ENCODE measurements around the gene DNPH1. TPM values are rescaled to one million over a fixed set of nuclear protein-coding genes. Genes with fewer than 3 reads are reported as not detected.

DNPH1 gene
- total and polyA plus RNA-seq, 9 of the 15 experiments (the other 6 are each of a cell fraction or from before 2014, with no cell fraction given), result 7.3 to 300 (median 68.7) TPM

DNA sequence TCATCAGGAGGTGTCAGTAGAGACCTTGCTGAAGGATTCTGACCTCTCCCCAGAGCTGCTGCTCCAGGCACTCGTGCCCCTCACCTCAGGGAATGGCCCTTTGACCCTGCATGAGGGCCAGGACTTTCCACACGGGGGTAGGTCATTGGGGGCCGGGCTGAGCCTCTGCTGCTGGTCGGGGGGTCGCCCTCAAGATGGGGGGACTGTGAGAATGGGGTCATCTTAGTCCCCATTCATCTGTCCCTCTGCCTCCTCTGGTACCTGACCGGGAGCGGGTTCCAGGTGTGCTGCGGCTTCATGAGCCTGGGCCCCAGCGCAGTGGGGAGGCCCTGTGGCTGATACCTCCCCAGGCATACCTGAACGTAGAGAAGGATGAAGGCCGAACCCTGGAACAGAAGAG, 15.8 kb downstream of the DNPH1 start:
- Histone ChIP-seq H3K4me3 (no peak overlapping the region), H3K9ac (ENCODE audit: insufficient read depth in 1 of 2, low read depth in 2 of 2, low read length in 2 of 2) (peak overlapping the region in 1 of 2 experiments; percentile 21; a peak in 1 of 4 replicates), H3K36me3 (ENCODE audit: control insufficient read depth, insufficient read depth, low read length) (no peaks in the 10 kb centered on the region), H3K9me3 (replicated peaks; ENCODE audit: control insufficient read depth, insufficient read depth, low read depth, low read length) (no peaks in the 10 kb centered on the region), H4K20me1 (replicated peaks; ENCODE audit: control insufficient read depth, insufficient read depth, low read length) (no peaks in the 10 kb centered on the region), H3K79me2 (ENCODE audit: control insufficient read depth, insufficient read depth, low read length) (no peaks in the 10 kb centered on the region), H3K4me1 (replicated peaks in 1 of 2; ENCODE audit: control insufficient read depth in 2 of 2, insufficient read depth in 2 of 2, low read length in 2 of 2) (peaks cover 0 to 8% of the 10 kb centered on the region in 2 experiments; a peak in 2 of 5 replicates), H2AFZ (ENCODE audit: low read depth, low read length) (no peak overlapping the region), H3K27ac (ENCODE audit: extremely low read depth, low read depth, low read length) (no peak overlapping the region), H3K4me2 (ENCODE audit: insufficient read depth, low read length) (no peak overlapping the region), H3K9me1 (ENCODE audit: control insufficient read depth, insufficient read depth, low read length) (no peaks in the 10 kb centered on the region), H3K27me3 (ENCODE audit: control insufficient read depth in 2 of 2, insufficient read depth in 2 of 2, low read length in 2 of 2) (no peaks in the 10 kb centered on the region)
- TF ChIP-seq ZNF655 (CRISPR knock-in tag; IDR thresholded peaks at IDR 0.05), result no peak
- TF ChIP-seq, protein P1, sequence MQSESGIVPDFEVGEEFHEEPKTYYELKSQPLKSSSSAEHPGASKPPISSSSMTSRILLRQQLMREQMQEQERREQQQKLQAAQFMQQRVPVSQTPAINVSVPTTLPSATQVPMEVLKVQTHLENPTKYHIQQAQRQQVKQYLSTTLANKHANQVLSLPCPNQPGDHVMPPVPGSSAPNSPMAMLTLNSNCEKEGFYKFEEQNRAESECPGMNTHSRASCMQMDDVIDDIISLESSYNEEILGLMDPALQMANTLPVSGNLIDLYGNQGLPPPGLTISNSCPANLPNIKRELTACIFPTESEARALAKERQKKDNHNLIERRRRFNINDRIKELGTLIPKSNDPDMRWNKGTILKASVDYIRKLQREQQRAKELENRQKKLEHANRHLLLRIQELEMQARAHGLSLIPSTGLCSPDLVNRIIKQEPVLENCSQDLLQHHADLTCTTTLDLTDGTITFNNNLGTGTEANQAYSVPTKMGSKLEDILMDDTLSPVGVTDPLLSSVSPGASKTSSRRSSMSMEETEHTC (IDR thresholded peaks at IDR 0.05), result no peak
- no peak for TF ChIP-seq ZBTB1 (CRISPR knock-in tag; IDR thresholded peaks at IDR 0.05; ENCODE audit: borderline replicate concordance, low read depth)
- no peak for TF ChIP-seq RAD21 (CRISPR knock-in tag; conservative IDR thresholded peaks at IDR 0.05 in 1 of 2, IDR thresholded peaks at IDR 0.05 in 1 of 2)
- no peak for TF ChIP-seq ETS1 (conservative IDR thresholded peaks at IDR 0.05; ENCODE audit: control insufficient read depth, low read depth, low read length)
- no peak for TF ChIP-seq HDAC1 (IDR thresholded peaks at IDR 0.05)
- TF ChIP-seq ZZZ3 (IDR thresholded peaks at IDR 0.05), result no peak
- no peak for TF ChIP-seq BDP1 (IDR thresholded peaks at IDR 0.05; ENCODE audit: insufficient read depth, insufficient read length)
- TF ChIP-seq PREB (CRISPR knock-in tag; IDR thresholded peaks at IDR 0.05), result no peak
- TF ChIP-seq ZNF512 (tag; IDR thresholded peaks at IDR 0.05), result no peak
- no peak for TF ChIP-seq ZC3H8 (IDR thresholded peaks at IDR 0.05)
- no peak for TF ChIP-seq CREBBP (IDR thresholded peaks at IDR 0.05; ENCODE audit: low read depth, low read length)
- no peak for TF ChIP-seq ZNF586 (CRISPR knock-in tag; conservative IDR thresholded peaks at IDR 0.05)
- no peak for TF ChIP-seq KAT2B (IDR thresholded peaks at IDR 0.05; ENCODE audit: low read depth, low read length)
- no peak for TF ChIP-seq HLTF (IDR thresholded peaks at IDR 0.05)
- POLR2A ChIA-PET, result interaction anchor here (1.0 to 10.7 kb wide), 4 partner anchors 12 to 35 kb away, joined by 3 to 118 read pairs (median 9); partner anchors contain the start of gene DNPH1
- ATAC-seq (peak; percentile 10; the same call in 1 of the 3 replicates), FAIRE-seq (no peak), DNase-seq (ENCODE audit: extremely low read depth in 1 of 4, low spot score in 3 of 4) (no peak)
- intact Hi-C loops (cut with micrococcal nuclease) (no loop called here), in situ Hi-C loops (cut with MboI) (no loop called here)
- no TSS peak for BruUV-seq (replicated peaks)
- CTCF ChIA-PET (ENCODE audit: low intra/inter-chr PET ratio), result no interaction called here
- WGBS (ENCODE audit: insufficient coverage, low coverage, missing lambda C conversion rate), result 60% methylated on average over 11 of the region's 11 CpGs
